ENCODE measurements around the gene UBE2A.

- TF ChIP-seq ZNF510 (CRISPR knock-in tag; IDR thresholded peaks at IDR 0.05; ENCODE audit: low read depth) (no peak), NFRKB (IDR thresholded peaks at IDR 0.05) (no peak), TEAD2 (CRISPR knock-in tag; IDR thresholded peaks at IDR 0.05) (no peak)
Measured at GRCh38 chrX:119606280-119607017, 32.1 kb downstream of the UBE2A start, which contains the start of gene NKRF.

All from HepG2 (cell line).